Uterus (tissue), 2 donors: ENCODE data around the gene ZC3HAV1L.

Experiments used
- CTCF ChIP-seq, 4 experiments: fragments of 200-600 bp in 2 of 4; fragments of 450-650 bp in 2 of 4; sonication (generic) in 2 of 4; IDR thresholded peaks; one replicate each; pipeline ENCODE4 v1.5.1; 2016 to 2019; ENCODE audit warnings: antibody characterized with exemption in 4 of 4, mild to moderate bottlenecking in 2 of 4, moderate library complexity in 1 of 4
- POLR2A ChIP-seq, 2 donors: fragments of 450-650 bp; IDR thresholded peaks; one replicate each; pipeline ENCODE4 v1.6.1; 2016; ENCODE audit warnings: antibody characterized with exemption in 2 of 2, mild to moderate bottlenecking in 1 of 2, moderate library complexity in 1 of 2

GRCh38 chr7:139084709-139085108 lies 48.9 kb upstream of the ZC3HAV1L start:
- no peak for TF ChIP-seq CTCF (IDR thresholded peaks at IDR 0.05)
- no peak for TF ChIP-seq POLR2A (IDR thresholded peaks at IDR 0.05)
